ENCODE data around the gene LEF1.

Gene LEF1

GRCh38 chr4:108174856-108175255 is 6.1 kb upstream of the LEF1 start:
- DNase-seq = no peak

DNA sequence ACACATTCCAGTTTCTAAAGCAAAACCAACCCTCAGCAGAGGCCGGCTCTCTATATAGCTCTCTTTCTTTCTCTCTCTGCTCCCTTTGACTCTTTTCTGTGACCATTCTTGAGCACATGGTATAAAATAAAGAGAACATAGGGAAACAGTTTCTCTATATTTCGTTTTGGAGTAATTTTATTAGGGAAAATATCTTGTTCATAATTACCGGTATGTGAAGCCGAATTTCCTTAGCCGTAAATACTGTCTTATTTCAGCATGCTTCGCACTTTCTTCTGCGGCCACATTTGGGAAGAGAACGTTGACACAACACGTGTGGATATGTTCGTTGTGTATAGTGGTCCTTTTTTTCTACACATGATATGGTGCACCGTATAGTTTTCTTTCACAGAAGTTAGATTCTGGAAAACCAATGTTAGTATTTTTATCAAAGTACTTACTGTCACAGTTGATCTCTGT is 4.9 kb upstream of the LEF1 start:
- DNase-seq = no peak

- DNase-seq = peak; percentile 74
Measured at GRCh38 chr4:108172753-108173598, 4.2 kb upstream of the LEF1 start.

DNA sequence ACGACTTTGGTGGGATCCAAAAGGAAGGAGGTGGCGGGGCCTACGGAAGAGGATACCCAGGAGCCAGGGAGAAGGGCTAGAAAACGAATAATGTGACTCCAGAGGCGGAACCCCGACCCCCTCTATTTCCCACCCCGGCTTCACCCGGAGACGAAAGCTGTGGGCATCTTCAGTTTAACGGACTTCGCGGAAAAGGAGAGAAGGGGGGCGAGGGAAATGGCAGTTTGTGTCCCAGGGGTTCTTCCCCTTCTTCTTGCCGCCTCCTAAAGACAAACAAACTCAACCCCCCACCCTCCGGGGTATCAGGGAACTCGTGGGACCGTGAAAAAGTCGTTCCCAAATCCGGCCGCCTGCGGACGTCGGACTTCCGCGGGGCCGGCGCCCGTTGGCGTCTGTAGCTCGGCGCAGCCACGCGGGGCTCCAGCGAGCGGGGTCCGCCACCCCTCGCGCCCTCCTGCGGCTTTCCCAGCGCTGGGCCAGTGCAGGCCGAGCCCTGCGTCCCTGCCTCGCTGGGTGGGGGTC is 3.6 kb upstream of the LEF1 start:
- DNase-seq = no peak

GRCh38 chr4:108171339-108172230 is 2.9 kb upstream of the LEF1 start:
- no peak for DNase-seq

DNA sequence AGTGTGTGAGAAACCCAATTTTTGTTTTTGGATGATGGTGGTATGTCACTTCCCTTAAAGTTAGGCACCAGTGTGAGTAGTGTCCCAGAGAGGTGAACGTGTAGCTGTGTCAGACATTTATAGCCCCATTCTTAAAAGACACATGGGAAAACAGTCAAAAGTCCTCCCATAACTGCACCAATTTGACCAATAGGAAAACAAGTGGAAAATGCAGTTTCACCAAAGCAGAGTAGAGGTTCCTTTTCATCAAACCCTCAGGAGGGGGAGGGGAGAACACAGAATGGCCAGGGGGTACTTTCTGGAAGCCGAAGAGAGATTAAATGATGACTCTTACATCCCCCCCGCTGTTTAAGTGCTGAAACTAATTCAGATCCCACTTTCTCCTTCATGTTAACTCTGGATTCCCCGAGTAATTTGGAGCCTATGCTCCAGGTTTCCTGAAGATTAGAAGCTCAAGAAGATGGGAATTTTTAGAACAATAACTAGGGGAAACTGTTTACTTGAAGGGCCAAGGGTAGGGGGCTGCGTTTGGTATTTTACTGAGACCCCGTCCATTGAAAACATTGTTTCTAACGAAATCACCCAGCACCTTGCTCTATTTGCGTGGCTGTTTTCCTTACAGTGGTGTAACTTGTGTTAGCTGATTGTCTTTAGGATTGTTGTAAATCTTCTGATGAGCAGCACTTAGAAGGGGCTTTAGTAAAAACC is 2.1 kb upstream of the LEF1 start:
- no peak for DNase-seq

- no peak for DNase-seq
Measured at GRCh38 chr4:108169664-108170063, 932 bp upstream of the LEF1 start.

DNA sequence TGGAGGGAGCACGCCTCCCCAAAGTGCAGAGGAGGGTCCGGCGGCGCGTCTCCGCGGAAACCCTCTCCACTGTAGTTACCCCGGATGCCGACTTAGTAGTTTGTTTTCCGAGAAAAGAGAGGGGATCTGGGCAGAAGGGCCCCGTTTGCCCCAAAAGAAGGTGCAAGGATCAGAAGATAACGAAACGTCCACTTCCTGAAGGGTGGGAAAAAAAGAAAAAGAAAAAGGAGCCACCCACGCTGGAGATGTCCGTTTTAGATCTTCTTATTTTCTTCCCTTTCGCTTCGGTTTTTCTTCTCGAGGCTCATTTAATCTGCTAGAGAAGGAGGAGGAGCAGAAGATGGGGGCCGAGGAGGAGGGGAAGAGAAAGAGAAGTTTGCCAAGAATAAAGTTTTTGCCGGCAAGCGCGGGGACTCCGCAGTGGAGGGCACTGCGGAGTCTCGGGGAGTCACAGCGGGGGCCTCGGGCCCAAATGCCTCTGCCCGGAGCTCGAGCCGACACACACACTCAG is 517 bp downstream of the LEF1 start:
- DNase-seq = no peak

GRCh38 chr4:108166441-108167315 is 2.1 kb downstream of the LEF1 start:
- peak; percentile 55 for DNase-seq

DNA sequence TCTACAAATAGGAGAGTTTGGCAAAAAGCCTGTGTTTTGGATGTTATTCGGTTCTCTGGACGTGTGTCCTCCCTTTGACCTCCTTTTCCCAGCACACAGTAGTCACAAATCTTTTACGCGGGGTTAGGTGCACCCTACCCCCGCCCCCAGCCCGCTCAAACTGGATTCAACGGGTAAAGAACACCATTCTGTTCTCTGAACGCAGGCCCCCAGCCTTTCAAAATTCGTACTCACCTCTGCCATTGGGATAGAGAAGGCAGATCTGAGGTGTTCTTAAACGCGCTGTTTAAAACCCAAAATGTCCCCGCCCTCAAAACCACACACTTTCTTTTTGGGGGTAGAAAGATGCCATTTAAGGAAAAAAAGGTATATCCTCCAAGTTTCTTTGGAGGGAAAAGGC is 2.7 kb downstream of the LEF1 start:
- DNase-seq = no peak

DNA sequence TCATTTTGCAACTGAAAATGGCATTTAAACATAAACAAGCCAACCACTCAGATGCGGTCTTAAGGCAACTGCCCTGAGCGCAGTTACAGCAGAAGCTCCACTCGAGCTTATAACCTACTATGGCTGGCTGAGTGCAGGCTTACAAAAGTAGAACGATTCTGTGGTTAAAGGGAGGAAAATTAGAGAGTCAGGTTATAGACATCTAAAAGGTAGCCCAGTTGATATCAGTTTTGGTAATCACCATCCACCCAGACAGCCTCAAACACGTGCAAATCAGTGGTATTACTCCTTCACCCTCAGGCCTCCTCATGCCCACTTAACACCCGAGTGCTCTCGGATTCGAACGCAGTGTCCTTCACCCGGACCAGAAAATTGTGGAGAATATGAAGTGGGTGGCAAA is 3.1 kb downstream of the LEF1 start:
- no peak for DNase-seq

- no peak for DNase-seq
Measured at GRCh38 chr4:108163351-108163750, 5.4 kb downstream of the LEF1 start.

DNA sequence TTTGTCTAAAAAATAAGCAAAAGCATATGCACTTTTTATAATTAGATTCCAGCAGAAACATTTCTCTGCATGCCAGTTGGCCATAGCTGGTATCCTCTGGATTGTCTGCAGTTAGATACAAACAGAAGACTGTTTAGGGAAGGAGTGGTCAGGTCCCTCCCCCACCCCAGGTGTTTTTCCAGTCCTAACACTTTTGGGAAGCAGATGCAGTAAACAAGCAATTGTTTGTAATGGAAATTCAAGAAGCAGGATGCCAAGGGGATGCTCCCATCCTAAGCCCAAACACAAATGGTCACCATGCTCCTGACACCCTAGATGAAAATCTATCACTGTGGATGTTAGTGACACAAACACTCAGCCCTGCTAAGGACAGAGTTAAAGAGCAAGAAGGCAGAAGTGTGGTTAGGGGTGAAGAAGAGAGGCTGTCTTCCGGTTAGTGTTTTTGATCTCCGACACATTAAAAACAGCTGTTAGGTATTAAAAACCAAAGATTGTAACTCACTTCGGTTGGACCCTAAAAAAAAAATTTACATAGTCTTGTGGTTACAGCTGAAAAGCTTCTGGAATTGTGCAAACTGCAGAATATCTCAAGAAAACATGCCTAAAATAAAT is 7.9 kb downstream of the LEF1 start:
- DNase-seq = no peak

- DNase-seq = no peak
Measured at GRCh38 chr4:108159845-108160244, 8.9 kb downstream of the LEF1 start.

DNA sequence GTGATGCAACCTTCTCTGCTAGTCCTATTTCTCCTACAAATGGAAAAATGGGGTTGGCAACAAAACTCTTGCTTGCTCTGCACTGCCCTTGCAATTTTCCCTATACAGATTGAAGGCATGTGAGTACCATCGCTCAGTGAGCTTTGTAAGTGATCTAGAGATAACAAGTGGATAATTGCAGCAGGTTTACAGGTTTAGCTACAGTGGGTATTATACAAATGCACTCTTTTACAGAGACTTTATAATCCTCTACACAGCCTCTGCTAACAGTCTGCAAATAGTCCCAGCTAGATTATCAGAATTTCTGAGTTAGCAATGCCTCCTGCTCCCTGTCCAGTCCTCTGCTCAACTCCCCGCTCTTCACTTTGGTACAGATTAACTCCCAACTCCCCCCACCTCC is 11.1 kb downstream of the LEF1 start:
- DNase-seq = no peak

- no peak for DNase-seq
Measured at GRCh38 chr4:108156391-108156790, 12.3 kb downstream of the LEF1 start.

- no peak for DNase-seq
Measured at GRCh38 chr4:108155373-108155772, 13.4 kb downstream of the LEF1 start.

- no peak for DNase-seq
Measured at GRCh38 chr4:108152980-108153379, 15.8 kb downstream of the LEF1 start.

GRCh38 chr4:108149588-108150380 is 18.9 kb downstream of the LEF1 start:
- DNase-seq = no peak

GRCh38 chr4:108148316-108148715 is 20.4 kb downstream of the LEF1 start:
- DNase-seq = no peak
